ENCODE data around the gene CALCOCO1. TPM values are rescaled to one million over a fixed set of nuclear protein-coding genes. Genes with fewer than 3 reads are reported as not detected.
"Not testable (repeated sequence)": the region's sequence is repeated elsewhere in the genome, so short reads cannot be mapped to it uniquely, and the experiment has no call there.

Gene CALCOCO1
- total RNA-seq, 1 experiment from 2014 or later, result 88.9 TPM

- Histone ChIP-seq H3K27ac (no peak overlapping the region), H3F3A (ENCODE audit: insufficient read depth, low read depth) (no peaks in the 10 kb centered on the region), H3K4me1 (replicated peaks; ENCODE audit: insufficient read depth) (peaks cover 4% of the 10 kb centered on the region), H2AFZ (no peak overlapping the region), H3K36me3 (ENCODE audit: low read depth) (no peaks in the 10 kb centered on the region), H3K79me2 (ENCODE audit: low read depth) (no peaks in the 10 kb centered on the region), H3K9me3 (ENCODE audit: insufficient read depth, low read depth) (no peaks in the 10 kb centered on the region), H4K20me1 (ENCODE audit: insufficient read depth) (no peaks in the 10 kb centered on the region), H3K4me3 (no peak overlapping the region), H3K4me2 (no peak overlapping the region), H3K27me3 (ENCODE audit: insufficient read depth, low read depth) (no peaks in the 10 kb centered on the region), H3K9me2 (ENCODE audit: insufficient read depth) (no peaks in the 10 kb centered on the region)
- DNase-seq, result no peak
- POLR2A ChIA-PET (ENCODE audit: unreplicated experiment), result interaction anchor here (0.7 kb wide), 1 partner anchor 27 kb away, joined by 4 read pairs; no protein-coding TSS in a partner anchor
- intact Hi-C loops (cut with micrococcal nuclease; ENCODE audit: unreplicated experiment), result no loop called here
- TF ChIP-seq, protein P1, sequence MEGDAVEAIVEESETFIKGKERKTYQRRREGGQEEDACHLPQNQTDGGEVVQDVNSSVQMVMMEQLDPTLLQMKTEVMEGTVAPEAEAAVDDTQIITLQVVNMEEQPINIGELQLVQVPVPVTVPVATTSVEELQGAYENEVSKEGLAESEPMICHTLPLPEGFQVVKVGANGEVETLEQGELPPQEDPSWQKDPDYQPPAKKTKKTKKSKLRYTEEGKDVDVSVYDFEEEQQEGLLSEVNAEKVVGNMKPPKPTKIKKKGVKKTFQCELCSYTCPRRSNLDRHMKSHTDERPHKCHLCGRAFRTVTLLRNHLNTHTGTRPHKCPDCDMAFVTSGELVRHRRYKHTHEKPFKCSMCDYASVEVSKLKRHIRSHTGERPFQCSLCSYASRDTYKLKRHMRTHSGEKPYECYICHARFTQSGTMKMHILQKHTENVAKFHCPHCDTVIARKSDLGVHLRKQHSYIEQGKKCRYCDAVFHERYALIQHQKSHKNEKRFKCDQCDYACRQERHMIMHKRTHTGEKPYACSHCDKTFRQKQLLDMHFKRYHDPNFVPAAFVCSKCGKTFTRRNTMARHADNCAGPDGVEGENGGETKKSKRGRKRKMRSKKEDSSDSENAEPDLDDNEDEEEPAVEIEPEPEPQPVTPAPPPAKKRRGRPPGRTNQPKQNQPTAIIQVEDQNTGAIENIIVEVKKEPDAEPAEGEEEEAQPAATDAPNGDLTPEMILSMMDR (conservative IDR thresholded peaks at IDR 0.05), result no peak
- TF ChIP-seq EZH2 (IDR thresholded peaks at IDR 0.05; ENCODE audit: low read depth), result no peak
- no TSS peak for BruUV-seq (replicated peaks)
- CTCF ChIA-PET, result no interaction called here
Observed at GRCh38 chr12:53720946-53721345, 6.3 kb downstream of the CALCOCO1 start.

- no peak for DNase-seq
- no peaks in the 10 kb centered on the region for H3K36me3 ChIP-seq (ENCODE audit: low read depth)
- no peak overlapping the region for H2AFZ ChIP-seq
- H3K27ac ChIP-seq, result no peak overlapping the region
- intact Hi-C loops (cut with micrococcal nuclease; ENCODE audit: unreplicated experiment), result no loop called here
- no TSS peak for BruUV-seq (replicated peaks)
- no peak for TF ChIP-seq EZH2 (IDR thresholded peaks at IDR 0.05; ENCODE audit: low read depth)
- TF ChIP-seq, protein P1 (conservative IDR thresholded peaks at IDR 0.05), result no peak
- no peaks in the 10 kb centered on the region for H3K9me2 ChIP-seq (ENCODE audit: insufficient read depth)
- no peaks in the 10 kb centered on the region for H3K9me3 ChIP-seq (ENCODE audit: insufficient read depth, low read depth)
- H3K27me3 ChIP-seq (ENCODE audit: insufficient read depth, low read depth), result no peaks in the 10 kb centered on the region
- no peaks in the 10 kb centered on the region for H4K20me1 ChIP-seq (ENCODE audit: insufficient read depth)
- ChIA-PET CTCF (no interaction called here), POLR2A (ENCODE audit: unreplicated experiment) (no interaction called here)
- no peaks in the 10 kb centered on the region for H3K4me1 ChIP-seq (replicated peaks; ENCODE audit: insufficient read depth)
- H3K79me2 ChIP-seq (ENCODE audit: low read depth), result no peaks in the 10 kb centered on the region
- no peaks in the 10 kb centered on the region for H3F3A ChIP-seq (ENCODE audit: insufficient read depth, low read depth)
- no peak overlapping the region for H3K4me2 ChIP-seq
- H3K4me3 ChIP-seq, result no peak overlapping the region
Observed at GRCh38 chr12:53719649-53720048, 7.6 kb downstream of the CALCOCO1 start.

GRCh38 chr12:53718567-53718966, 8.7 kb downstream of the CALCOCO1 start:
- H3K27me3 ChIP-seq (ENCODE audit: insufficient read depth, low read depth); intact Hi-C loops (cut with micrococcal nuclease; ENCODE audit: unreplicated experiment); H2AFZ ChIP-seq; H3K27ac ChIP-seq; H4K20me1 ChIP-seq (ENCODE audit: insufficient read depth); H3K79me2 ChIP-seq (ENCODE audit: low read depth); DNase-seq; H3K9me2 ChIP-seq (ENCODE audit: insufficient read depth); H3F3A ChIP-seq (ENCODE audit: insufficient read depth, low read depth); H3K4me1 ChIP-seq (replicated peaks; ENCODE audit: insufficient read depth); H3K4me3 ChIP-seq; H3K4me2 ChIP-seq; BruUV-seq (replicated peaks); H3K36me3 ChIP-seq (ENCODE audit: low read depth); POLR2A ChIA-PET (ENCODE audit: unreplicated experiment); H3K9me3 ChIP-seq (ENCODE audit: insufficient read depth, low read depth): not testable (repeated sequence)
- CTCF ChIA-PET, result interaction anchor here (0.6 to 1.1 kb wide), 2 partner anchors 21 to 60 kb away, joined by 3 to 9 read pairs; no protein-coding TSS in a partner anchor

- no peaks in the 10 kb centered on the region for H4K20me1 ChIP-seq (ENCODE audit: insufficient read depth)
- ChIA-PET POLR2A (ENCODE audit: unreplicated experiment) (no interaction called here), CTCF (no interaction called here)
- no peak overlapping the region for H2AFZ ChIP-seq
- H3K4me3 ChIP-seq, result no peak overlapping the region
- no peaks in the 10 kb centered on the region for H3F3A ChIP-seq (ENCODE audit: insufficient read depth, low read depth)
- H3K9me2 ChIP-seq (ENCODE audit: insufficient read depth), result no peaks in the 10 kb centered on the region
- no peaks in the 10 kb centered on the region for H3K4me1 ChIP-seq (replicated peaks; ENCODE audit: insufficient read depth)
- H3K9me3 ChIP-seq (ENCODE audit: insufficient read depth, low read depth), result no peaks in the 10 kb centered on the region
- TF ChIP-seq EZH2 (IDR thresholded peaks at IDR 0.05; ENCODE audit: low read depth), result no peak
- no peaks in the 10 kb centered on the region for H3K79me2 ChIP-seq (ENCODE audit: low read depth)
- H3K4me2 ChIP-seq, result no peak overlapping the region
- H3K27me3 ChIP-seq (ENCODE audit: insufficient read depth, low read depth), result no peaks in the 10 kb centered on the region
- H3K36me3 ChIP-seq (ENCODE audit: low read depth), result no peaks in the 10 kb centered on the region
- no peak overlapping the region for H3K27ac ChIP-seq
- intact Hi-C loops (cut with micrococcal nuclease; ENCODE audit: unreplicated experiment), result no loop called here
- no peak for DNase-seq
- no TSS peak for BruUV-seq (replicated peaks)
Observed at GRCh38 chr12:53717319-53717718, 9.9 kb downstream of the CALCOCO1 start.

Measured in PC-9 (cell line).